Measurements from ENCODE around the gene CYYR1. TPM values are rescaled to one million over a fixed set of nuclear protein-coding genes. Genes with fewer than 3 reads are reported as not detected.
A peak's percentile ranks its signal among the peaks of the same experiment; 100 is the strongest.

Gene CYYR1
- total and polyA plus RNA-seq, 2 experiments from 2014 or later, result 0.19 TPM; not detected in 1

DNA sequence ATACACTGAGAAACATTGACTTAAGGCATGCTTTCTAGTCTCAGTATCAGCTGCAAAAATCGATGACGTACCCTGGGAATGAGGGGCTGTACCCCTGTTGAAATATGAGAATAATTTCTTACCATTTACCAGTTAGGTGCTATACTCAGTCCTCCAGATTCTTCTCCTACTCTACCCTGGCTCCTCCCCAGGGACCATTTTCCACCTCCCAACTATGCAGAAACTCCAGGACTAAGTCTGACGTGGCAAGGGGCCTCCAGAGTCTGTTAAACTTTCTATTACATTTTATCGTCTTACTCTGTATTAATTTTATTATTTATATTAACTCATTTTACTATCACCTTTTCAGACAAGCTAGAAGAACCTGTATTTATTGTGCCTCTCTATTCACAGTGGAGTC, 124.3 kb downstream of the CYYR1 start:
- Histone ChIP-seq H3K9me3 (ENCODE audit: low read depth) (no peaks in the 10 kb centered on the region), H3K9ac (peak overlapping the region; percentile 65), H3K27me3 (replicated peaks; ENCODE audit: insufficient read depth) (no peaks in the 10 kb centered on the region), H3K36me3 (ENCODE audit: low read depth) (no peaks in the 10 kb centered on the region), H3K9me2 (ENCODE audit: insufficient read depth) (no peaks in the 10 kb centered on the region), H2AFZ (peak overlapping the region; percentile 73), H3K4me1 (ENCODE audit: insufficient read depth) (peaks cover 61% of the 10 kb centered on the region), H4K20me1 (ENCODE audit: insufficient read depth) (no peaks in the 10 kb centered on the region), H3F3A (ENCODE audit: insufficient read depth) (peaks cover 49% of the 10 kb centered on the region), H3K27ac (peak overlapping the region; percentile 76), H3K79me2 (ENCODE audit: insufficient read depth) (no peaks in the 10 kb centered on the region), H3K4me3 (peak overlapping the region; percentile 60), H3K4me2 (ENCODE audit: unreplicated experiment) (peak overlapping the region; percentile 61)
- no peak for TF ChIP-seq EZH2phosphoT487 (IDR thresholded peaks at IDR 0.05; ENCODE audit: insufficient read depth, low read depth)
- TF ChIP-seq EZH2 (IDR thresholded peaks at IDR 0.05; ENCODE audit: insufficient read depth, poor library complexity, severe bottlenecking), result no peak
- in situ Hi-C loops (cut with MboI), result no loop called here
- peak; percentile 84 for DNase-seq
- WGBS, 2 experiments (ENCODE audit: low coverage in 1 of 2, low lambda C conversion rate in 2 of 2, missing lambda C conversion rate in 2 of 2), result 37 to 43% methylated on average over 4 of the region's 4 CpGs

DNA sequence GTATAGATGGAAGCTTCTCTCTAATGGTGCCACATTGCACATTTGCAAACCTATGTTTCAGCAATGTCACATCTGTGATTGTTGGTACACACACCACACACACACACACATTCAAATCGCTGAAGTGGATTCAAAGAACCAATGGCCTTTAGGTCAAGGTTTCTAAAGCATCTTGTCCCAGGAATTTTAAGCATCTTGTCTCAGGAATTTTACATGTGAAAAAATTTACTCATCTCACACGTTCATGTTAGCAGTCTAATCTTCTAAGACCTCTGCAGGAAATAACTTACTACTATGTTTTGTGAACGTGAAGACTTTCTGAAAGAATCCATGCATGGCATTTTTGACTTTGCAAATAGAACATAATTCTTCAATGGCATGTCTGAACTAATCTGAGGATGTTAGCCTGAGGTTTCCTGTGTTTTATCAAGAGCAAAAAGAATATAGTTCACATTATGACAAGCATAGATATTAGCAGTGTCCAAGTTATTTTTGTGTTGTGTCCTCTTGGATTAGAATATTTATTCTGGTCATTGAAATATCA, 125.1 kb downstream of the CYYR1 start:
- no peak overlapping the region for H2AFZ ChIP-seq
- 79 to 87% methylated on average over 3 of the region's 3 CpGs for WGBS, 2 experiments (ENCODE audit: low coverage in 1 of 2, low lambda C conversion rate in 2 of 2, missing lambda C conversion rate in 2 of 2)
- no peak overlapping the region for H3K9ac ChIP-seq
- TF ChIP-seq EZH2phosphoT487 (IDR thresholded peaks at IDR 0.05; ENCODE audit: insufficient read depth, low read depth) (no peak), EZH2 (IDR thresholded peaks at IDR 0.05; ENCODE audit: insufficient read depth, poor library complexity, severe bottlenecking) (no peak)
- H3F3A ChIP-seq (ENCODE audit: insufficient read depth), result peaks cover 55% of the 10 kb centered on the region
- no peaks in the 10 kb centered on the region for H4K20me1 ChIP-seq (ENCODE audit: insufficient read depth)
- peaks cover 67% of the 10 kb centered on the region for H3K4me1 ChIP-seq (ENCODE audit: insufficient read depth)
- H3K4me2 ChIP-seq (ENCODE audit: unreplicated experiment), result peak overlapping the region; percentile 61
- H3K27me3 ChIP-seq (replicated peaks; ENCODE audit: insufficient read depth), result no peaks in the 10 kb centered on the region
- no peak overlapping the region for H3K4me3 ChIP-seq
- no peaks in the 10 kb centered on the region for H3K79me2 ChIP-seq (ENCODE audit: insufficient read depth)
- H3K36me3 ChIP-seq (ENCODE audit: low read depth), result no peaks in the 10 kb centered on the region
- in situ Hi-C loops (cut with MboI), result no loop called here
- DNase-seq, result no peak
- H3K9me3 ChIP-seq (ENCODE audit: low read depth), result no peaks in the 10 kb centered on the region
- H3K9me2 ChIP-seq (ENCODE audit: insufficient read depth), result no peaks in the 10 kb centered on the region
- peak overlapping the region; percentile 76 for H3K27ac ChIP-seq

DNA sequence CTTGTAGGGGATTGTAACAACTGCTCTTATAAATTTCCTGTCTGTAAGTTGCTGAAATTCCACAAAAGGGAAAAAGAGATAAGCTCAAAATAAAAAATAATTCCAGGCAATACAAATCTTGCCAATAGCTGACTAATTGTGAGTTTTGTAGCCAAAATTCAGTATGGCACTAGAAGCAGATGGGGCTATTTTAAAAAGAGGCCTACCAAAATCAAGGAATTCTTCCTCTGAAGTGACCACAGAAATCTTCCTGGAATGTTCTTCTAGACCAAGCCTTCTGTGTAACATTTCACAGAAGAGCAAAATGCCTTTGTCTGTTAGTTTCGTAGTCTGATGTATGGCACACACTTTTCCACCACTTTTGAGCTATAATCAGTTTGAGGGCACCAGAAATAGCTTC, 127.6 kb downstream of the CYYR1 start:
- peak overlapping the region; percentile 48; the same call in 1 of the 2 replicates for H3K27ac ChIP-seq
- H3K4me3 ChIP-seq, result no peak overlapping the region; the same call in 1 of the 2 replicates
- no peaks in the 10 kb centered on the region for H3K9me3 ChIP-seq (ENCODE audit: low read depth)
- TF ChIP-seq EZH2phosphoT487 (IDR thresholded peaks at IDR 0.05; ENCODE audit: insufficient read depth, low read depth) (no peak), EZH2 (IDR thresholded peaks at IDR 0.05; ENCODE audit: insufficient read depth, poor library complexity, severe bottlenecking) (no peak)
- H3K4me2 ChIP-seq (ENCODE audit: unreplicated experiment), result peak overlapping the region; percentile 38
- peaks cover 60% of the 10 kb centered on the region for H3K4me1 ChIP-seq (ENCODE audit: insufficient read depth)
- no peaks in the 10 kb centered on the region for H3K27me3 ChIP-seq (replicated peaks; ENCODE audit: insufficient read depth)
- H2AFZ ChIP-seq, result no peak overlapping the region
- in situ Hi-C loops (cut with MboI), result no loop called here
- H4K20me1 ChIP-seq (ENCODE audit: insufficient read depth), result no peaks in the 10 kb centered on the region
- H3K36me3 ChIP-seq (ENCODE audit: low read depth), result no peaks in the 10 kb centered on the region
- no peaks in the 10 kb centered on the region for H3K79me2 ChIP-seq (ENCODE audit: insufficient read depth)
- H3K9ac ChIP-seq, result no peak overlapping the region
- H3F3A ChIP-seq (ENCODE audit: insufficient read depth), result peaks cover 55% of the 10 kb centered on the region
- peak; percentile 78 for DNase-seq
- 19 to 25% methylated on average over 1 of the region's 1 CpG for WGBS, 2 experiments (ENCODE audit: low coverage in 1 of 2, low lambda C conversion rate in 2 of 2, missing lambda C conversion rate in 2 of 2)
- no peaks in the 10 kb centered on the region for H3K9me2 ChIP-seq (ENCODE audit: insufficient read depth)

DNA sequence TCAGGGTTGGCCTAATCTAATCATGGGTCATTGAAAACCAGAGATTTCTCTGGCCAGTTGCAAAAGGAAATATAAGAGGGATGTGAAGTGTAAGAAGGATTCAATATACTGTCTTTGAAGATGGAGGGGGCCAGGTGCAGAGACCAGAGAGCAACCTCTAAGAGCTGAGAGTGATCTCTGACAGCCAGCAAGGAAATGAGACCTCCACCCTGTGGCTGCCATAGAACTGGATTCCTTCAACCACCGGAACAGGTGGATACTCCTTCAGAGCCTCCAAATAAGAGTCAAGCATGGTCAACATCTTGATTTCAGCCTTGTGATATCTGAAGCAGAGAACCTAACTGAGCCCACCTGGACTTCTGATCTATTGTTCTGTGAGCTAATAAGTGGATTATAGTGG, 128.4 kb downstream of the CYYR1 start:
- no peak for DNase-seq
- Histone ChIP-seq H4K20me1 (ENCODE audit: insufficient read depth) (no peaks in the 10 kb centered on the region), H3K36me3 (ENCODE audit: low read depth) (no peaks in the 10 kb centered on the region), H3K79me2 (ENCODE audit: insufficient read depth) (no peaks in the 10 kb centered on the region), H3K9ac (no peak overlapping the region), H3K9me2 (ENCODE audit: insufficient read depth) (no peaks in the 10 kb centered on the region), H2AFZ (no peak overlapping the region), H3K9me3 (ENCODE audit: low read depth) (no peaks in the 10 kb centered on the region), H3K27ac (no peak overlapping the region), H3K4me2 (ENCODE audit: unreplicated experiment) (peak overlapping the region; percentile 38), H3K4me1 (ENCODE audit: insufficient read depth) (peaks cover 56% of the 10 kb centered on the region), H3K27me3 (replicated peaks; ENCODE audit: insufficient read depth) (no peaks in the 10 kb centered on the region), H3K4me3 (no peak overlapping the region), H3F3A (ENCODE audit: insufficient read depth) (peaks cover 48% of the 10 kb centered on the region)
- TF ChIP-seq EZH2phosphoT487 (IDR thresholded peaks at IDR 0.05; ENCODE audit: insufficient read depth, low read depth) (no peak), EZH2 (IDR thresholded peaks at IDR 0.05; ENCODE audit: insufficient read depth, poor library complexity, severe bottlenecking) (no peak)
- whole genome bisulfite sequencing, 2 experiments (ENCODE audit: low coverage in 1 of 2, low lambda C conversion rate in 2 of 2, missing lambda C conversion rate in 2 of 2), result 100% methylated on average over 1 of the region's 1 CpG
- in situ Hi-C loops (cut with MboI), result no loop called here
